Tibial nerve (tissue), 4 donors: ENCODE data around the gene HOXB8. TPM values are rescaled to one million over a fixed set of nuclear protein-coding genes. Genes with fewer than 3 reads are reported as not detected.
A peak's percentile ranks its signal among the peaks of the same experiment; 100 is the strongest.

Experiments used
- DNase-seq, 2 donors: peaks; one replicate each; pipeline ENCODE4 v3.0.0-alpha.2; 2019; ENCODE audit warnings: low spot score in 2 of 2
- H3K27ac ChIP-seq, 4 donors: fragments of 200-600 bp; sonication (generic) in 3 of 4; one replicate each; pipeline ENCODE4 v1.5.1; 2017 to 2019; ENCODE audit warnings: mild to moderate bottlenecking in 1 of 4
- H3K27me3 ChIP-seq, 2 donors: fragments of 200-600 bp; sonication (generic) in 1 of 2; one replicate each; pipeline versions ENCODE4 v1.5.1 to v1.6.0; 2017 to 2019
- H3K36me3 ChIP-seq, 3 donors: fragments of 200-600 bp; sonication (generic); one replicate each; pipeline ENCODE4 v1.5.1; 2018 to 2019
- H3K4me1 ChIP-seq, 4 donors: fragments of 200-600 bp; sonication (generic) in 3 of 4; one replicate each; pipeline ENCODE4 v1.5.1; 2017 to 2019
- H3K4me3 ChIP-seq, 4 donors: fragments of 200-600 bp; sonication (generic) in 3 of 4; one replicate each; pipeline ENCODE4 v1.5.1; 2017 to 2019; ENCODE audit warnings: mild to moderate bottlenecking in 1 of 4, moderate library complexity in 1 of 4
- H3K9me3 ChIP-seq, 4 donors: fragments of 200-600 bp; sonication (generic) in 3 of 4; one replicate each; pipeline ENCODE4 v1.5.1; 2017 to 2019
- EP300 ChIP-seq, 2 donors: sonication (generic); formaldehyde crosslinking; IDR thresholded peaks; one replicate each; pipeline ENCODE4 v1.6.1; 2017; ENCODE audit warnings: antibody characterized with exemption in 2 of 2, mild to moderate bottlenecking in 1 of 2
- POLR2A ChIP-seq, 2 donors: fragments of 450-650 bp; IDR thresholded peaks; one replicate each; pipeline ENCODE4 v1.6.1; 2017; ENCODE audit warnings: antibody characterized with exemption in 2 of 2, mild to moderate bottlenecking in 2 of 2, moderate library complexity in 2 of 2
- WGBS, 2 donors: methylation state at CpG; one replicate each; pipeline ENCODE4 v1.1.5; 2018; 5-methylcytosine and 5-hydroxymethylcytosine counted together
- total RNA-seq, 4 donors: library from RNA; depleted of rRNA; stranded (reverse); fragments of >200 nt; gene quantifications; one replicate each; pipeline ENCODE4 v1.1.0, GENCODE V29; 2016
- TF ChIP-seq, protein P1 (sequence below), 5 experiments: fragments of 200-600 bp in 3 of 5; fragments of 450-650 bp in 2 of 5; sonication (generic) in 3 of 5; IDR thresholded peaks; one replicate each; pipeline ENCODE4 v1.5.1; 2016 to 2019; ENCODE audit warnings: antibody characterized with exemption in 5 of 5, mild to moderate bottlenecking in 3 of 5, moderate library complexity in 2 of 5

The HOXB8 gene
- total RNA-seq, 4 donors from 2014 or later = 0.66 to 0.90 TPM; not detected in 2

DNA sequence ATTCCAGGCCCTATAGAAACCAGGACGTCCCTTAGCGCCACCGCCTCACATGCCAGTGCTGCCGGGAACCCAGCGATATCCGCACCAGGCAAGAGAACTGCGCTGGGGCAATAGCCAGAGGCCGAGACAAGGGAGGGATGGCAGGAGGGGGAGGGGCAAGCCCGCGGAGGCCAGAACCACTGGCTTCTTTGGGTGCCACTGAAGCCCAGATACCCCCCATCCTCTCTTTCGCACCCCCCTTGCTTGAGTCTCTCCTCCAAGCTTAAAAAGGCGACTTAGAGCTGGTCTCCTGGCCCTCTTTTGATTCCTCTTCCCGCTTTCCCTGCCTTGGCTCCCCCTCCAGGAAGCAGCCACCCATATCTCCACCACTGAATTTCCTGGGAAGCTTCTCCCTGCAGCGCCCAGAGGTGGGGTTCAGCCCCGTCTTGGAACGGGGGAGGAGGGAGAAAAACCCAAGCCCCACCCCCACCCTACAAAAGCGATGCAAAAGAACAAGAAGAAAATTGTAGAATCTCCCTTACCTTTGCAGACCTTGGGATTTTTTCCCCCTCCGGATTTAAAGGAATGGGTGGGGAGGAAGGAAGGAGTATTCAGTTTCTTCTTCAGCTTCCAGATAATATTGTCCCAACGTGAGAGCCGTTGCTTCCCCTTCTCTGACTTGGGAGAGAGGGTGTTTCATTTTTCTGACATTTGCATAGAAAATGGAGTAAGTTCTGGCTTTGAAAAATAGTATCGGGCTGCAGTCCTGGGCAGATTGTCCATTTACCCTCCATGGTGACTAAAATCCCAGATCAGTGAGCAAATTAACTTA lies 10.9 kb downstream of the HOXB8 start:
- TF ChIP-seq EP300 (IDR thresholded peaks at IDR 0.05) (peak in 1 of 2 donors; percentile 31), POLR2A (IDR thresholded peaks at IDR 0.05) (no peak)
- TF ChIP-seq, protein P1, sequence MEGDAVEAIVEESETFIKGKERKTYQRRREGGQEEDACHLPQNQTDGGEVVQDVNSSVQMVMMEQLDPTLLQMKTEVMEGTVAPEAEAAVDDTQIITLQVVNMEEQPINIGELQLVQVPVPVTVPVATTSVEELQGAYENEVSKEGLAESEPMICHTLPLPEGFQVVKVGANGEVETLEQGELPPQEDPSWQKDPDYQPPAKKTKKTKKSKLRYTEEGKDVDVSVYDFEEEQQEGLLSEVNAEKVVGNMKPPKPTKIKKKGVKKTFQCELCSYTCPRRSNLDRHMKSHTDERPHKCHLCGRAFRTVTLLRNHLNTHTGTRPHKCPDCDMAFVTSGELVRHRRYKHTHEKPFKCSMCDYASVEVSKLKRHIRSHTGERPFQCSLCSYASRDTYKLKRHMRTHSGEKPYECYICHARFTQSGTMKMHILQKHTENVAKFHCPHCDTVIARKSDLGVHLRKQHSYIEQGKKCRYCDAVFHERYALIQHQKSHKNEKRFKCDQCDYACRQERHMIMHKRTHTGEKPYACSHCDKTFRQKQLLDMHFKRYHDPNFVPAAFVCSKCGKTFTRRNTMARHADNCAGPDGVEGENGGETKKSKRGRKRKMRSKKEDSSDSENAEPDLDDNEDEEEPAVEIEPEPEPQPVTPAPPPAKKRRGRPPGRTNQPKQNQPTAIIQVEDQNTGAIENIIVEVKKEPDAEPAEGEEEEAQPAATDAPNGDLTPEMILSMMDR (IDR thresholded peaks at IDR 0.05) = no peak
- no peak for DNase-seq
- WGBS, 2 donors = 3 to 12% methylated on average over 21 of the region's 21 CpGs
- Histone ChIP-seq H3K4me3 (peak overlapping the region; percentile 13 to 49 (median 27)), H3K27me3 (peaks cover 0 to 100% of the 10 kb centered on the region in 2 donors), H3K9me3 (peaks cover 0 to 13% (median 0%) of the 10 kb centered on the region in 4 donors), H3K4me1 (peaks cover 0 to 15% (median 3%) of the 10 kb centered on the region in 4 donors), H3K27ac (peak overlapping the region in 3 of 4 donors; percentile 5 to 80 (median 58)), H3K36me3 (no peaks in the 10 kb centered on the region)

GRCh38 chr17:48601539-48602425 lies 13.3 kb downstream of the HOXB8 start:
- peaks cover 0 to 13% (median 0%) of the 10 kb centered on the region in 4 donors for H3K9me3 ChIP-seq
- peak overlapping the region in 2 of 4 donors; percentile 41 to 49 for H3K4me3 ChIP-seq
- no peak for DNase-seq
- WGBS, 2 donors = 26 to 32% methylated on average over 31 to 32 of the region's 35 CpGs
- H3K27me3 ChIP-seq = peaks cover 0 to 100% of the 10 kb centered on the region in 2 donors
- TF ChIP-seq POLR2A (IDR thresholded peaks at IDR 0.05) (no peak), EP300 (IDR thresholded peaks at IDR 0.05) (no peak)
- TF ChIP-seq, protein P1 (IDR thresholded peaks at IDR 0.05) = no peak
- no peak overlapping the region for H3K27ac ChIP-seq
- H3K4me1 ChIP-seq = peaks cover 0 to 35% (median 13%) of the 10 kb centered on the region in 4 donors
- no peaks in the 10 kb centered on the region for H3K36me3 ChIP-seq

GRCh38 chr17:48601207-48601538 lies 13.9 kb downstream of the HOXB8 start:
- Histone ChIP-seq H3K9me3 (peaks cover 0 to 13% (median 0%) of the 10 kb centered on the region in 4 donors), H3K27me3 (peaks cover 0 to 100% of the 10 kb centered on the region in 2 donors), H3K27ac (no peak overlapping the region), H3K4me1 (peaks cover 0 to 41% (median 13%) of the 10 kb centered on the region in 4 donors), H3K4me3 (no peak overlapping the region), H3K36me3 (no peaks in the 10 kb centered on the region)
- 37 to 61% methylated on average over 4 of the region's 4 CpGs for WGBS, 2 donors
- TF ChIP-seq POLR2A (IDR thresholded peaks at IDR 0.05) (no peak), EP300 (IDR thresholded peaks at IDR 0.05) (no peak)
- TF ChIP-seq, protein P1 (IDR thresholded peaks at IDR 0.05) = no peak
- DNase-seq = no peak

- no peak for DNase-seq
- H3K4me1 ChIP-seq = peaks cover 0 to 45% (median 15%) of the 10 kb centered on the region in 4 donors
- no peak overlapping the region for H3K27ac ChIP-seq
- H3K36me3 ChIP-seq = no peaks in the 10 kb centered on the region
- H3K9me3 ChIP-seq = peaks cover 0 to 13% (median 0%) of the 10 kb centered on the region in 4 donors
- peaks cover 0 to 100% of the 10 kb centered on the region in 2 donors for H3K27me3 ChIP-seq
- no peak overlapping the region for H3K4me3 ChIP-seq
- WGBS, 2 donors = 64 to 66% methylated on average over 17 of the region's 17 CpGs
- TF ChIP-seq, protein P1 (IDR thresholded peaks at IDR 0.05) = no peak
- no peak for TF ChIP-seq EP300 (IDR thresholded peaks at IDR 0.05)
- no peak for TF ChIP-seq POLR2A (IDR thresholded peaks at IDR 0.05)
Measured at GRCh38 chr17:48600244-48601098, 14.6 kb downstream of the HOXB8 start.
